Tibial artery (tissue), 4 donors: ENCODE results near the gene PRKCB.
A peak's percentile ranks its signal among the peaks of the same experiment; 100 is the strongest.

Experiments used
- DNase-seq, 2 donors: peaks; one replicate each; pipeline ENCODE4 v3.0.0-alpha.2; 2019
- H3K27ac ChIP-seq, 2 donors: fragments of 200-600 bp; sonication (generic) in 1 of 2; 1 replicate in 1 of 2; 2 replicates in 1 of 2; pipeline ENCODE4 v1.5.1; 2018 to 2019; ENCODE audit warnings: mild to moderate bottlenecking in 1 of 2
- H3K27me3 ChIP-seq, 2 donors: fragments of 200-600 bp; sonication (generic) in 1 of 2; one replicate each; pipeline versions ENCODE4 v1.5.1 to v1.6.0; 2016 to 2019
- H3K36me3 ChIP-seq, 3 donors: fragments of 200-600 bp; sonication (generic) in 2 of 3; one replicate each; pipeline ENCODE4 v1.5.1; 2016 to 2019; ENCODE audit warnings: mild to moderate bottlenecking in 2 of 3
- H3K4me1 ChIP-seq, 4 donors: fragments of 200-600 bp; sonication (generic) in 2 of 4; 1 replicate in 3 of 4; 2 replicates in 1 of 4; pipeline ENCODE4 v1.5.1; 2016 to 2019
- H3K4me3 ChIP-seq, 2 donors: fragments of 200-600 bp; sonication (generic) in 1 of 2; 1 replicate in 1 of 2; 2 replicates in 1 of 2; pipeline ENCODE4 v1.5.1; 2018 to 2019; ENCODE audit warnings: mild to moderate bottlenecking in 2 of 2
- H3K9me3 ChIP-seq, 3 donors: fragments of 200-600 bp; sonication (generic) in 1 of 3; one replicate each; pipeline ENCODE4 v1.5.1; 2016 to 2019
- intact Hi-C: fragments of 100-400 bp; cut with DNase I; formaldehyde crosslinking; loops from one replicate; pipeline ENCODE4 v1.15.0; 2023; ENCODE audit warnings: low total_unique reads
- TF ChIP-seq, protein P1 (sequence below), 2 experiments: fragments of 200-600 bp in 1 of 2; fragments of 450-650 bp in 1 of 2; IDR thresholded peaks; one replicate each; pipeline ENCODE4 v1.5.1; 2017 to 2019; ENCODE audit warnings: antibody characterized with exemption in 2 of 2, mild to moderate bottlenecking in 1 of 2, moderate library complexity in 1 of 2

PRKCB gene

DNA sequence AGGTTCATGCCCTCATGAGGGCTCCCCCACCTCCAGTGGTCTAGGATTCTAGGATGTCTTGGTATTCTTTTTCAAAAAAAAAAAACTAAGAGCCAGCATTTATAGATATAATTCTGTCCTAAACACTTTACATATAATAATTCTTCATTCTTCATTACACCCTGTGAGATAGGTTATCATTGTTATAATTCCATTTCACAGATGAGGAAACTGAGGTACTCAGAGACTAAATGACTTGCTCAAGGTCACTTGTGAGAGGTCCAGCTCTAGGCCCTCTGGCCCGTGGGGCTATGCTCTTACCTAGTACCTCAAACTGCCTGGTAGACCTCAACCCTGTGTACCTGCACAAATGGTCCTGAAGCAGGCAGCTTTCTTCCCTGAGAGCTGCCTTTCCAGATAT, 172.2 kb downstream of the PRKCB start:
- Histone ChIP-seq H3K27me3 (peaks cover 0 to 2% of the 10 kb centered on the region in 2 donors), H3K36me3 (no peaks in the 10 kb centered on the region), H3K4me3 (no peak overlapping the region), H3K9me3 (no peaks in the 10 kb centered on the region), H3K27ac (no peak overlapping the region), H3K4me1 (no peaks in the 10 kb centered on the region)
- intact Hi-C loops = no loop called here
- no peak for DNase-seq
- TF ChIP-seq, protein P1, sequence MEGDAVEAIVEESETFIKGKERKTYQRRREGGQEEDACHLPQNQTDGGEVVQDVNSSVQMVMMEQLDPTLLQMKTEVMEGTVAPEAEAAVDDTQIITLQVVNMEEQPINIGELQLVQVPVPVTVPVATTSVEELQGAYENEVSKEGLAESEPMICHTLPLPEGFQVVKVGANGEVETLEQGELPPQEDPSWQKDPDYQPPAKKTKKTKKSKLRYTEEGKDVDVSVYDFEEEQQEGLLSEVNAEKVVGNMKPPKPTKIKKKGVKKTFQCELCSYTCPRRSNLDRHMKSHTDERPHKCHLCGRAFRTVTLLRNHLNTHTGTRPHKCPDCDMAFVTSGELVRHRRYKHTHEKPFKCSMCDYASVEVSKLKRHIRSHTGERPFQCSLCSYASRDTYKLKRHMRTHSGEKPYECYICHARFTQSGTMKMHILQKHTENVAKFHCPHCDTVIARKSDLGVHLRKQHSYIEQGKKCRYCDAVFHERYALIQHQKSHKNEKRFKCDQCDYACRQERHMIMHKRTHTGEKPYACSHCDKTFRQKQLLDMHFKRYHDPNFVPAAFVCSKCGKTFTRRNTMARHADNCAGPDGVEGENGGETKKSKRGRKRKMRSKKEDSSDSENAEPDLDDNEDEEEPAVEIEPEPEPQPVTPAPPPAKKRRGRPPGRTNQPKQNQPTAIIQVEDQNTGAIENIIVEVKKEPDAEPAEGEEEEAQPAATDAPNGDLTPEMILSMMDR (IDR thresholded peaks at IDR 0.05) = no peak

DNA sequence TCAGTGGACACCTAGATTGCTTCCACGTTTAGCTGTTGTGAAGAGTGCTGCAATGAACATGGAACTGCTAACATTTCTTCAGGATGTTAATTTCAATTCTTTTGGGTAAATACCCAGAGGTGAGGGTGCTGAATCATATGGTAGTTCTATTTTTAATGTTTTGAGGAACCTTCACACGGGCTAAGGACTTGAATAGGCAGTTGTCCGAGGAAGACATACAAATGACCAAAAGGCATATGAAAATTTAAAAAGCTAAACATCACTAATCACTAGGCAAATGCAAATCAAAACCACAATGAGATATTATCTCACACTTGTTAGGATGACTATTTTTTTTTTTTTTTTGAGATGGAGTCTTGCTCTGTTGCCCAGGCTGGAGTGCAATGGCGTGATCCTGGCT, 173.3 kb downstream of the PRKCB start:
- TF ChIP-seq, protein P1 (IDR thresholded peaks at IDR 0.05) = no peak
- no peak for DNase-seq
- no peak overlapping the region for H3K4me3 ChIP-seq
- peaks cover 0 to 2% of the 10 kb centered on the region in 2 donors for H3K27me3 ChIP-seq
- intact Hi-C loops = no loop called here
- H3K27ac ChIP-seq = no peak overlapping the region
- H3K36me3 ChIP-seq = no peaks in the 10 kb centered on the region
- no peaks in the 10 kb centered on the region for H3K4me1 ChIP-seq
- H3K9me3 ChIP-seq = no peaks in the 10 kb centered on the region

GRCh38 chr16:24009955-24010354, 174.2 kb downstream of the PRKCB start:
- Histone ChIP-seq H3K36me3 (no peaks in the 10 kb centered on the region), H3K27ac (no peak overlapping the region), H3K9me3 (no peaks in the 10 kb centered on the region), H3K27me3 (peaks cover 0 to 2% of the 10 kb centered on the region in 2 donors), H3K4me1 (no peaks in the 10 kb centered on the region), H3K4me3 (no peak overlapping the region)
- intact Hi-C loops = loop anchor here (5.0 to 10.0 kb wide), 2 partner anchors 125 to 208 kb away; no protein-coding TSS in a partner anchor
- TF ChIP-seq, protein P1 (IDR thresholded peaks at IDR 0.05) = no peak
- no peak for DNase-seq

GRCh38 chr16:24010440-24011089, 174.8 kb downstream of the PRKCB start:
- intact Hi-C loops = loop anchor here (5.0 to 10.0 kb wide), 2 partner anchors 126 to 208 kb away; no protein-coding TSS in a partner anchor
- no peak overlapping the region for H3K27ac ChIP-seq
- no peaks in the 10 kb centered on the region for H3K4me1 ChIP-seq
- no peak overlapping the region for H3K4me3 ChIP-seq
- DNase-seq = peak; percentile 69 to 75
- TF ChIP-seq, protein P1 (IDR thresholded peaks at IDR 0.05) = peak; percentile 62
- H3K36me3 ChIP-seq = no peaks in the 10 kb centered on the region
- peaks cover 0 to 8% of the 10 kb centered on the region in 2 donors for H3K27me3 ChIP-seq
- no peaks in the 10 kb centered on the region for H3K9me3 ChIP-seq

DNA sequence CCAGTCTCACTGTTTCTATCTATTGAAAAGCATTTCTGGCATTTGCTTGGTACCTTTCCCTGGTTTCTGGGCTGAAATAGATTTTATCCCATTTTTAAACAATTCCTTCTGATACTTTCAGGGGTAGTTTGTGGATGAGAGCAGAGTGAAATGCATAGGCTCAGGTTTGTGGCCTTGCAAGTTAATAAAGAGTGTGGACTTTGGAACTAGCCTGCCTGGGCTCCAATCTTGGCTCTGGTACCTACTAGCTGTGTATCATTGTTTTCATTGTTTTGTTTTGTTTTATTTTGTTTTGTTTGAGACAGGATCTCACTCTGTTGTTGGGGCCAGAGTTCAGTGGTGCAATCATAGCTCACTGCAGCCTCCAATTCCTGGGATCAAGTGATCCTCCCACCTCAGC, 175.5 kb downstream of the PRKCB start:
- intact Hi-C loops = loop anchor here (5.0 to 10.0 kb wide), 2 partner anchors 126 to 209 kb away; no protein-coding TSS in a partner anchor
- no peak for DNase-seq
- Histone ChIP-seq H3K27ac (no peak overlapping the region), H3K4me1 (no peaks in the 10 kb centered on the region), H3K36me3 (no peaks in the 10 kb centered on the region), H3K27me3 (peaks cover 0 to 8% of the 10 kb centered on the region in 2 donors), H3K9me3 (no peaks in the 10 kb centered on the region), H3K4me3 (no peak overlapping the region)
- TF ChIP-seq, protein P1 (IDR thresholded peaks at IDR 0.05) = no peak
